GM10248 (cell line): ENCODE measurements around the gene NLGN4X.

Experiments
- CTCF ChIA-PET: fragments of 300-600 bp; sonication (Branson Sonifier 250); formaldehyde crosslinking; extraction: SDS; loops from one replicate; lab custom pipeline; 2021; ENCODE audit warnings: antibody characterized with exemption; lab: Yijun Ruan, JAX
- POLR2A ChIA-PET: fragments of 350-650 bp; sonication (Branson Sonifier 250); formaldehyde crosslinking; extraction: SDS; loops from one replicate; lab custom pipeline; 2020; ENCODE audit warnings: antibody characterized with exemption; lab: Yijun Ruan, JAX
- DNase-seq: peaks from one replicate; pipeline ENCODE4 v3.0.0; 2012; ENCODE audit errors: extremely low spot score
- CTCF ChIP-seq: IDR thresholded peaks from 2 replicates; pipeline ENCODE4 v1.5.1; 2012; ENCODE audit warnings: mild to moderate bottlenecking, low read depth; ENCODE audit errors: extremely low read depth, missing control alignments, control extremely low read depth

The NLGN4X gene

GRCh38 chrX:6005856-6006255, 222.8 kb downstream of the NLGN4X start:
- DNase-seq, result no peak
- no peak for TF ChIP-seq CTCF
- CTCF ChIA-PET, result interaction anchor here (1.6 kb wide), 1 partner anchor 11 kb away, joined by 4 read pairs; no protein-coding TSS in a partner anchor
- POLR2A ChIA-PET, result no interaction called here

GRCh38 chrX:6004529-6004928, 224.1 kb downstream of the NLGN4X start:
- POLR2A ChIA-PET, result no interaction called here
- TF ChIP-seq CTCF, result no peak
- no peak for DNase-seq
- CTCF ChIA-PET, result no interaction called here

- POLR2A ChIA-PET, result no interaction called here
- CTCF ChIA-PET, result no interaction called here
These were observed 226.6 kb downstream of the NLGN4X start for GRCh38 chrX:6002056-6002455.

GRCh38 chrX:5998901-5999300, 229.8 kb downstream of the NLGN4X start:
- ChIA-PET CTCF (interaction anchor here (1.0 kb wide), 1 partner anchor 22 kb away, joined by 3 read pairs; no protein-coding TSS in a partner anchor), POLR2A (no interaction called here)
- DNase-seq, result no peak
- TF ChIP-seq CTCF, result no peak

More at GRCh38 chrX:6002056-6002455, 226.6 kb downstream of the NLGN4X start:
- DNase-seq, result no peak
- no peak for TF ChIP-seq CTCF

GRCh38 chrX:5998456-5998855, 230.2 kb downstream of the NLGN4X start:
- POLR2A ChIA-PET, result no interaction called here
- DNase-seq, result no peak
- CTCF ChIA-PET, result interaction anchor here (1.0 kb wide), 1 partner anchor 22 kb away, joined by 3 read pairs; no protein-coding TSS in a partner anchor
- TF ChIP-seq CTCF, result no peak

GRCh38 chrX:5991393-5991792, 237.3 kb downstream of the NLGN4X start:
- no peak for DNase-seq
- TF ChIP-seq CTCF, result no peak
- ChIA-PET CTCF (no interaction called here), POLR2A (no interaction called here)
